Ammon's horn (tissue), 1 donor: ENCODE results near the gene NEUROD2.

ENCODE experiments used
- DNase-seq: peaks from one replicate; pipeline ENCODE4 v3.0.0-alpha.2; 2016; ENCODE audit warnings: low spot score

The NEUROD2 gene

DNA sequence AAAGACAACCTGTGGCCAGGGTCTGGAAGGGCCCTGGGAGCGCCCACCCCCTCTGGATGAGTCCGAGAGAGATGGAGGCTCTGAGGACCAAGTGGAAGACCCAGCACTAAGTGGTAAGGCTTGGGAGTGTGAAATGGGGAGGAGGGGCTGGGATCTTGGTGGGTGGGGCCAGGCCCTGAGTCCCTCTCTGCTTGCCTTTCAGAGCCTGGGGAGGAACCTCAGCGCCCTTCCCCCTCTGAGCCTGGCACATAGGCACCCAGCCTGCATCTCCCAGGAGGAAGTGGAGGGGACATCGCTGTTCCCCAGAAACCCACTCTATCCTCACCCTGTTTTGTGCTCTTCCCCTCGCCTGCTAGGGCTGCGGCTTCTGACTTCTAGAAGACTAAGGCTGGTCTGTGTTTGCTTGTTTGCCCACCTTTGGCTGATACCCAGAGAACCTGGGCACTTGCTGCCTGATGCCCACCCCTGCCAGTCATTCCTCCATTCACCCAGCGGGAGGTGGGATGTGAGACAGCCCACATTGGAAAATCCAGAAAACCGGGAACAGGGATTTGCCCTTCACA is 28.0 kb upstream of the NEUROD2 start:
- no peak for DNase-seq

DNA sequence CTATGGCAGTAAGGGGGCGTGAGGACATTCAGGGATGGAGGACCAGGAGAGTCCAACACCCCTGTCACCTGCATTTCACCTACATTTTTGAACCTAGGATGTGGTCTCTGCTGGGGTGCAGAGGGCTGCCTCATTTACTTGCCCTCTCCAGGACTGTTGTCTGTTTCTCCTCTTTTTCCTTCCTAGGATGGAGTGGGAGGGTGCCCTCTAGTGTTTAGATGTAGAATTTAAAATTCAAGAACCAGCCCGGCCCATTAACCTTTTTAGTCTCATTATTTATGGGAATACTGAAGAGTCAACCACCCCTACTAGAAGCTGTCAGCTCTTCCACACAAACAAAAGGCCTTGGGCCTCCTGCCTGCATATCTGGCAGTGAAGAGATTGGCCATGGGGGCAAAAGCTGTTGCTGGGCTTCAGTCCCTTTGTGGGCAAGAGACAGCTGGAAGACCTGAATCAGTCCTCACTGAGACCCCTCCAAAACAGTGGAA is 26.7 kb upstream of the NEUROD2 start:
- peak; percentile 60 for DNase-seq

DNA sequence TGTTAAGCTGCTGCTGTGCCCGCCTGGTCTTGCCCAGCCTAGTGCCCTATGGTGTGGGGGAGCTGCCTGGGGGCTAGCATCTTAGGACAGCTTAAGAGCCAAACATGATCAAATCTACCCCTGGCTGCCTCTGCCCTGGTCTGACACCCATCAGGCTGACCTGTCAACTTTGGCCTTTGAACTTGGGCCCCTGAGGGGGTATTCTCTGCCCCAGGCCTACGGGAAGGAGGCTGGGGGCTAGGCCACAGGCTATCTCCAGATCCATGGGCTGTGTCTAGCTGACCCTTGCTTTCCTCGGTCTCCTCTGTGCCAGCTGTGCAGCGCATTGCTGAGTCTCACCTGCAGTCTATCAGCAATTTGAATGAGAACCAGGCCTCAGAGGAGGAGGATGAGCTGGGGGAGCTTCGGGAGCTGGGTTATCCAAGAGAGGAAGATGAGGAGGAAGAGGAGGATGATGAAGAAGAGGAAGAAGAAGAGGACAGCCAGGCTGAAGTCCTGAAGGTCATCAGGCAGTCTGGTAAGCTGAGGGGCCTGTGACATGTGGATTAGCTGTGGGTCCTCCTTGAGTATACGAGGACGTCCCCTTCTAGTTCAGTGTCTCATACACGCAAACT is 26.0 kb upstream of the NEUROD2 start:
- no peak for DNase-seq

DNA sequence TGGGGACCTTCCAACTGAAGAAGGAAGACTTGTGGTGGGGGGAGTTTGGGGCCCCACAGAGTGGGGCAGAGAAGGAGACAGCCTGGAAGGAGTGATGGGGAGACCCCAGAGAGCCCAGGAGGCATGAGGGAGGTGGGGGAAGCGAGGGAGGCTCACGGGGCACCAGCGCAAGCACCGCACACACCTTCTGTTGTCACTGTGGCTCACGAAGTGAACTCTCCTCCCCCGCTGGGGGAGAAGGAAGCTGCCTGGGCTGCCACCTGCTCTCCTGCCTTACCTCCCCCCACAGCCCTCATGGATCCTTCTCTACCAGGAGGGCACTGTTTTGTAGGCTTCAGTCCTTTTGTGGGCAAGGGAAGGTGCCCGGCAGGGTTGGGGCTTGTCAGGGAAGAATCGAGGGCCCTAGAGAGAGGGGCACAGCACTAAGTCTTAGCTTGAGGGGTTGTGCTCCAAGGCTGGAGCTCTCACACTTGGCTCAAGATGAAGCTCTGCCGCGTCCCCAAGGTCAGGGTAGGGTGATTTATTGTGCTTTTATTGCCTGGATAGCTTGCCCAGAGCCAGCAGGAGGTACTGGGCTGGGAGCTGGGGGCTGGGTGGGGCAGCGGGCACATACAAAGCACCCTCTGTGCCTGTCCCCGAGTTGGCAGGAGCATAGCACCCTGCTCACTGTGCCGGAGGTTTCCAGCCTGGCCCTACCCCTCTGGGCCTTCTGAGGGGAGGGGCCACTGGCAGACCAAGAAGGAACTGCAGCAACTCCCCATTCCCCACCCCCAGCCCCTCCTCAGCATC is 24.6 kb upstream of the NEUROD2 start:
- peak; percentile 89 for DNase-seq

DNA sequence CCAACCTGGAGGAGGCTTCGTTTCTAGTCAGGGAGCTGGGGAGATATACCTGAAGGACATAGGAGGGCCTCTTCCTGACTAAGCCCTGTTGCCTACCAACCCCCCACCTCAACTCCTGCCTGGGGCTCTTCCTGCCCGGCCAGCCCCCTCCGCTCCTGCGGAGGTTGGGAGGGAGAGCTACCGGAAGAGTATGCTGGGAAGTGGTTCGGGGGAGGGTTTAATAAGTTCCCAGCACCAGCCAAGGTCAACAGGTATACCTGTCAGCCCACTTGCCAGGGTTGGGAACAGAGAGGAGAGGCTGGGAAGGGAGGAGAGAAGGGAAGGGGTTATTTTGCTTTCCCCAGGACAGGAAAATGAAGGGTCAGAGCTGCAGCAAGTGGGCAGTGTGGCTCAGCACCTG is 23.7 kb upstream of the NEUROD2 start:
- no peak for DNase-seq

DNA sequence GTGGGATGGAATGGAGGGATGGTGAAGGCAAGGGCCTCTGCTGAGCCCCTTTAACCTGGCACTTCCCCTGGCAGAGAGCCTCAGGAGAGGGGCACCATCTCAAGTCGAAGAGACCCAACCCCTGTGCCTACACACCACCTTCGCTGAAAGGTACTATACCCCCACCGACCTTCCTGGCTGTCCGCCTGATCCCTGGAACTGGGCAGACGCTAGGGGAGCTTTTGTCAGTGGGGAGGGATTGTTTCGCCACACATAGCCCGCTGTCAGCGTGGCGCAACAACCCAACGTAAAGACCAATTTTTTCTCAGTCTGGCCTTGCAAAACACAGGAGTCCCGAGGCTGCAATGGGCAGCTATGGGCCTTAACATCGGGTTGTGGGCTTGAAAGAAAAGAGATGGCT is 22.2 kb upstream of the NEUROD2 start:
- no peak for DNase-seq

DNA sequence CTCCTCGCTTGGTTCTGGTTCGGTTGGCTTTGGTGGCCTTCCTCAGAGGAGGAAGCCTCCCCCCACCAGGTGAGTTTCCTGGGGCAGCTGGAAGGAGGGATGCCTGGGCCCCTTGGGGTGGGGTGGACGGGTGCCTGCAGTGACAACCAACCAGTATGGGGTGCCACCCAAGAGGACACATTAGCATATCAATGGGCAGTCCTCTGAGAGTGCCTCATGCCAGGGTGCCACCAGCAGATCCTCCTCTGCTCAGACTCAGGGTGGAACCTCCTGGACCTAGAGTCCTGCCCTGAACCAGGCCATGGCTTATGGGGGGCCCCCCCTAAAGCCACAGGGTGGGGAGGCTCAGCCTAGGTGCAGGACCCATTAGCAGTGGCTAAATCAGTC is 21.8 kb upstream of the NEUROD2 start:
- DNase-seq = no peak

DNA sequence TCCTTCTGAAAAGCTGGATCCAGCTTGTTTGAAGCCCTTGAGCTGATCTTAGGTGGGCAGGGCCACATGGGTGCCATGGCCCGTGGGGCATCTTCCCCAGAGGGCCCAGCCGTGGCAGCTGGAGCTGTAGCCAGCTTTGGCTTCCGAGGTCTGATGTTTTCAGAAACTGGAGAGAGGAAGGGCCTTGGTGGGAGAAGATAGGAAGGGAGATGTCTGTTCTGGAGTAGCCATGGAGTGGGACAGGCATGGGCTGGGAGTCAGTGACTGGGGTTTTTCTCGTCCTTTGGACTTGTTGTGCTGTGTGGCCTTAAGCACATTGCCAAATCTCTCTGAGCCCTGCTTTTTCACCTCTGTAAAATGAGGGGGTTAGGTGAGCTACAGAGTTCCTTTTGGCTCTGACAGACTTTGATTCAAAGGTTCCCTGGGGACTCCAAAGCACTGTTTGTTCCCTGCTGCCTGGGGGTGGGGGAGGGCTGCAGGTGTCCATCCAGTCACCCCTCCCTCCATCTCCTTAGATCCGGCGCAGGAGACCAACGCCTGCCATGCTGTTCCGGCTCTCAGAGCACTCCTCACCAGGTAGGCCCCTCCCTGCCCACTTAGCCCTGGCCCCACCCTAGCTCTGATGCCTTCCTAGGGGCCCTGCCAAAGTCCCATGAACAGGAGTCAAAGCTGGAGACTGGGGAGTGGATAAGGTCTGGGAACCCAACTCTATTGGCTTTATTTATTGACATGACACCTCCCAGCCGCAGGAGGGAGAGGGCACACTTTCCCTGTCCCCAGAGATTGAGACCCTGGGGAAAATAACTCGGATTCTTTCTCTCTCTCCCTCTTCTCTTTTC is 21.2 kb upstream of the NEUROD2 start:
- no peak for DNase-seq

DNA sequence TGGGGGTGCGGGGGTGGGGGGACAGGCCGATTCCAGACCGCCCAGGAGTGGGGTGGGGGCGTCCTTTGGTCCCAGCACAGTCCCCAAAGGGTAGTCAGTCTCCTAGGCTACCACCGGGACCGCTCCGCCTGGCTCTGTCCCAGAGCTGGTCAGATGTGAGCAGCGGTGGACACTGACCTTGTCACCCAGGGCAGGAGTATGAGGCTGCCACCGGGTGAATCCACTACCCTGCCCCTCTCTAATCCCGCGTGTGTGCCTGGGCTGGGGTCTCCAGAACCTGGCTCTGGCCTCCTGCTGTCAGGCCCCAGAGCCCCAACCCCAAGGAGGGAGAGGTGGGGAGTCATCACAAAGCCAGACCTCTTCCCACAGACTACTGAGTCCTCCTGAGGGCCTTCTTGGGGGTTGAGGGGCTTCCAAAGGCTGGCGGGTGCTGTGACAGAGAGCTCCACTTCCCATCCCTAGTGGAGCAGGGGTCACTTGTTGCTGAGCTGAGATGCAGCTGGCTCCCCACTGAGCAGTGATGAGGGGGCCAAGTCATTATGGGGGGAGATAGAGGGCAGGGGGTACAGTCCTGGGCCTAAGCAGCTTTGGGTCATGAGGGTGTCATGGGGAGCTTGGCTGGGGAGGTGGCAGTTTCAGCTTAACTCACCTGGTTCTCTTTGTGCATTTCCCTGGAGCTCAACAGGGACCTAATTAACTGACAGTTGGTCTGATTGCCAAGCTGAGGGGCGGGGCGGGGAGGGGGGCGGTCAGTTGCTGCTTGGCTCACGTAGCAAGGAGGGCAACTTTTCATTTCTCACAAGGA is 20.2 kb upstream of the NEUROD2 start:
- no peak for DNase-seq

DNA sequence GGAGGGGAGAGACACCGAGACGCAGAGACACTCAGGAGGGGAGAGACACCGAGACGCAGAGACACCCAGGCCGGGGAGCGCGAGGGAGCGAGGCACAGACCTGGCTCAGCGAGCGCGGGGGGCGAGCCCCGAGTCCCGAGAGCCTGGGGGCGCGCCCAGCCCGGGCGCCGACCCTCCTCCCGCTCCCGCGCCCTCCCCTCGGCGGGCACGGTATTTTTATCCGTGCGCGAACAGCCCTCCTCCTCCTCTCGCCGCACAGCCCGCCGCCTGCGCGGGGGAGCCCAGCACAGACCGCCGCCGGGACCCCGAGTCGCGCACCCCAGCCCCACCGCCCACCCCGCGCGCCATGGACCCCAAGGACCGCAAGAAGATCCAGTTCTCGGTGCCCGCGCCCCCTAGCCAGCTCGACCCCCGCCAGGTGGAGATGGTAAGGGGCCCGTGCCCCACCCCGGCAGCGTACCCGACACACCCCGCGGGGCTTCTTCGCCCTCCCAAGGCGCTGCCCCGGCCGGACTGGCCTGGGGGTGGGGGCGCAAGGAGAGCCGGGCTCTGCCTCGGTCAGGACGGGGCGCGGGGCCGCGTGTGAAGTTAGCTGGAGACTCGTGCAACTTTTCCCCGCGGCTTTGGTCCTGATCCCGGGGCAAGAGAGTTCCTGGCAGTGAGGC is 19.5 kb upstream of the NEUROD2 start:
- DNase-seq = no peak

DNA sequence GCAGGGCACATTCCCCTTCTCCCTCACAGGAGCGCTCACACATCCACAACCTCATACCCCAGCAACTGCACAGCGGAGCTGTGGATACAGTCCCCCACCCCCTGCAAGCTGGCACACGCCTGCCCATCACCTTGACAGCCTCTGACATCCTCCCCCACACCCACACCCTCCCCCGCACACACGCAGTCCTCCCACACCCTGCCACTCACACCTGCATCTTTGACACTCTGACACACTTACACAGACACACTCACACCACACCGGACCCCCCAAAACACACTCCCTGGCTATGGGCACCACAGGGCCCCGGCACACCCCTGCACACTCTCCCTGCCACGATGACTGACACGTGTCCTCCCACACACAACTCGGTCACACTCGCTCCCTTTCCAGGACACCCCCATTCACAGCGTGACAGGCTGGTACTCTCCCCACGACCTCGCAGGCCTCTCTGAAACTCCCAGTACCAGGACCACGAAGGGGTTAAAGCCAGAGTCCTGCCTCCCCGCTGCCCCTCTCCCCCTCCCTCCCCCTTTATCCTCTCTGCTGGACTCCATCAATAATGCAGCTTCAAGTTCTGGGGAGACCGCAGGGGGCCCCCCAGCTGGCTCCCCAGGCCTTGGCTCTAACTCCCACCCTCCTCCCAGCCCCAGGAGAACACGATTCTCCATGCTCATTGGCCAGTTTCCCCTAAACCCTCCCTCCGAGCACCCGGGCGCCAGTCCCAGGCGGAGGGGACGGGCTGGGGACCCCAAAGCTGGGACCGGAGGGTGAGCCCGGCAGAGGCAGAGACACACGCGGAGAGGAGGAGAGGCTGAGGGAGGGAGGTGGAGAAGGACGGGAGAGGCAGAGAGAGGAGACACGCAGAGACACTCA is 18.7 kb upstream of the NEUROD2 start, which contains the start of gene PPP1R1B:
Gene PPP1R1B, plus strand, starts transcription at position 782 of the 876 bp plus-strand sequence. CDS start 441 bp downstream, outside the sequence.
- peak; percentile 55 for DNase-seq

DNA sequence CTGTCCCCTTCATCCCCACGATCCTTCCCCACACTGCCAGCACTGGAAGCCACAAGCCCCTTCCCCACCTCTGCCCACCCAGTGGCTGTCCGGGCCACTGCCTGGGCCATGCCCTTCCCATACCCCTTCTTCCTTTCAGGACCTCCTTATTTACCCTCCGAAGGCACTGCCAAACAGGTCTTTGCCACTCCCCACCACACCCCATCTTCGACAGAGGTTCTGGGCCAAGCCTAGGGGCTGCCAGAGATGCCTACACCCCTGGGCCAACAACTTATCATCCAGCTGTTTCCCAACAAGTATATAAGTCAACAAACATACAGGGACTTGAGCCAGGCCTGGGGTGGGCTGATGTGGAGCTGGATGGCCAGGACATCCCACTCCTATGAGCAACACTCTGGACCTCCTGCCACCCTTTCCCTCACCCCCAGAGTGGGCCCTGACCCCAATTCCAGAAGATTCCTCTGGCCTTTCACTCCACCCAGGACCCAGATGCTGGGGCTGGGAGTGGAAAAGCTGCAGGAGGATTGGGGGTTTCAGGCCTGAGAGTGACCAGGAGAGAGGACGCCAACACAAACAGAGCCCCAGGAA is 17.6 kb upstream of the NEUROD2 start:
- no peak for DNase-seq

DNA sequence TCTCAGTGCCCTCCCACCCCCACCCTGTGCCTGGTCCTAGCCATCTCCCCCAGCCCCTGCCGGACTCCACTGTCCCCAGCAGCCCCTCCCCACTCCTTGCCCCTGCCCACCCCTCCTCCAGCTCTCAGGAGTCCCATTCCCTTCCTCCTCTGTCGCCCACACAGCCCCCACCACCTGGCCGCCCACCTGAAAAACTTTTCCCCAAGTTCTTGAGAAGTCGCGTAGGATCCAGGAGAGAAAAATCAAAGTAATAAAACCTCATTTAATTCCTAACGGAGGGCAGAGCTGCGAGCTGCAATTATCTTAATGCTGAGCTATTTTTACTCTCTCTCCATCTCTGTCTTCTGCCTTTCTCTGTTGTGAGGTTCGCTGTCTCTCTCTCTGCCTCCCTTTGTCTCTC is 16.6 kb upstream of the NEUROD2 start:
- DNase-seq = no peak

DNA sequence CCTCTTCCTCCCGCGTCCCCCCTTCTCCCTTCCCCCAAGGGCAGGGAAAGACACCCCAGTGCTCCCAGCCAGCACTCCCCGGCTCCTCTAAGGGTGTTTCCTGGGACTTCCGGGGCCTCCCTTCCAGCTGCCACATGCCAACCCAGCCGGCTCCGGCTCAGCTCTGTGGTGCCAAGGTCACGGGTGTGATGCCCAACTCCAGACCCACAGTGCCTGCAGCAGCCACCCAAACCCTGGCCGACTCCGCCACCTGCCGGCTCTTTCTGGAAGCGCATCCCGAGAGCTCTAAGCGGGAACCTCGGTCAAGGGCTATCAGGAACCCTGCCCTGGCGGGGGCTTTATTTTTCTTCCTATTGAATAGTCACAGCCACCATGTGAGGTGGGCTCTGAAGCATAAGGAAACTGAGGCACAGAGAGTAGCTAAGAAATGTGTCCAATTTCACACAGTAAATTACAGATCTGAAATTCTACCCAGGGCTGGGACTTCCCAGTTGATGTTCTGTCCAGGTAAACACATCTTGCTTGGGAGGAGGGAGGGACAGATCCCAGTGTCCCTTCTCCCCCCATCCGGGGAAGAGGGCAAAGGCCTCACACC is 15.7 kb upstream of the NEUROD2 start:
- peak; percentile 85 for DNase-seq

DNA sequence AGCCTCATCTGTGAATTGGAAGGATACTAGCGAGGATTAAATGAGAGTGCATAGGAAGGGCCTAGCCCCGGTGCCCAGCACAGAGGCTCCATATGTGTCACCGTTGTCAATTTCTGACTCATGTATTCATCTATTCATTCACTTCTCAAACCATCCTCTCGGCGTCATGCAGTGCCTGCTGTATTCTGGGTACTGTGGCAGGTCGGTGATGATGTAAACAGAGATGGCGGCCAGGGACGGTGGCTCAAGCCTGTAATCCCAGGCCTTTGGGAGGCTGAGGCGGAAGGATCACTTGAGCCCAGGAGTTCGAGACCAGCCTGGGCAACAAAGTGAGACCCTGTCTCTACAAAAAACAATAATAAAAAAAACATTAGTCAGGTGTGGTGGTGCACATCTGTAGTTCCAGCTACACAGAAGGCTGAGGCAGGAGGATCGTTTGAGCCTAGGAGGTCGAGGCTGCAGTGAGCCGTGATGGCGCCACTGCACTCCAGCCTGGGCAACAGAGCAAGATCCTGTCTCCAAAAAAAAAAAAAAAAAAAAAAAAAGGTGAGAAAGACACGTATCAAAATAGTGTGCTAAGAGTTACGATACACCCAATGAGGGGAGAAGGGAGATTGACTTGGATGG is 14.8 kb upstream of the NEUROD2 start:
- no peak for DNase-seq

DNA sequence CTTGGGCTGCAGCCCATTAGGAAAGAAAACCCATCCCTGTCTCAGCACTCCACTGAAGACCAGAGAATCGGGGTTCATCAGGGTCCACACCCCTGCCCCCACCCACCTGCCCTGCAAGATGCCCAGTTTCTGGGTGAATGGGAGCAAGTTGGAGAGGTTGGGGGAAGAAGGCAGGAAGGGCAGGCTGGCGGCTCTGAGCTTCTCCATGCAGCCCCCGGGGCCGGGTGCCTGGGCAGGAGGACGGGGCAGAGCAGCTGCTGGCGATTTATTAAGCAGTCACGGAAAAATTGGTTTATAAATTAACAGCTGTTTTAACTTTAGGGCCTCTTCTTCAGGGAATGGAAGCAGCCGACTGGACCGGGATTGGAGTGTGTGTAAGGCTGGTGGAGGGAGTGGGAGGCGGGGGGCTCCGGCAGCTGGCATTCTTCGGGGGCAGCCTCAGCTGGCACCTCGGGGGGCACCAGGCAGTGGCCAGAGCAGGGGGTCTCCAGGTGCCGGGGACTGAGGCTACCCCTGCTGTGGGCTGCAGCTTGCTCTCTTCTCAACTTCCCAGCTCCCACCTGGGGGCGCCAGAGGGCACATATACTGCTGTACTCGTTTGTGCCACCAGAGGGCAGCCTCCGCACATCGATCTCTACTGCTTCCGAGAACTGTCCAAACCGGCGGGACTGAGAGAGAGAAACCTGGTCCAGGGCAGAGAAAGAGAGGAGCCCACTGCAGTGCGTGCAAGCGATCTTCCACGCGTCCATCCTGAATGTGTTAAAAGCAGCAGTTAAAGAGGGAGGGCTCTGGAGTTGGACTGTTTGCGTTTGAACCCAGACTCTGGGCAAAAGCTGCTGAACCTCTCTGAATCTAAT is 14.0 kb upstream of the NEUROD2 start:
- peak; percentile 89 for DNase-seq

DNA sequence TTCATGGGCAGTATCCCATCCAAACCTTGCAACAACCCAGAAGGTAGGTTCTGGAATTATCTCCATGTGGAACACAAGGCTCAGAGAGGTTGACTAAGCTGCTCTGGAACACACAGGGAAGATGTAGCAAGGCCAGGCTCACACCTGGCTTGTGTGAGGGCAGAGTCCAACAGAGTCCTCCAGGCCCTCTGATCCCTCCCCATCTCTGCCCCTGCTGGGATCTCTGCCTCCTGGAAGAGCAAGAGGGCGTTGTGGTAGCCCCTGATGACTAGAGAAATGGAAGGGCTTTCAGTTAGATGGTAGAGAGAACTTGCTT is 12.0 kb upstream of the NEUROD2 start:
- no peak for DNase-seq
